ENCODE data around the gene PIGQ.

Gene PIGQ

GRCh38 chr16:606656-607307, 37.0 kb downstream of the PIGQ start:
- no peak for TF ChIP-seq JUND (IDR thresholded peaks at IDR 0.05; ENCODE audit: low read depth)
- in situ Hi-C loops (cut with HindIII; ENCODE audit: low pct_unique_long_range_greater_than_20kb, low sequenced_read_pairs) = no loop called here
- DNase-seq (ENCODE audit: low read depth in 1 of 2, low spot score in 1 of 2) = no peak

DNA sequence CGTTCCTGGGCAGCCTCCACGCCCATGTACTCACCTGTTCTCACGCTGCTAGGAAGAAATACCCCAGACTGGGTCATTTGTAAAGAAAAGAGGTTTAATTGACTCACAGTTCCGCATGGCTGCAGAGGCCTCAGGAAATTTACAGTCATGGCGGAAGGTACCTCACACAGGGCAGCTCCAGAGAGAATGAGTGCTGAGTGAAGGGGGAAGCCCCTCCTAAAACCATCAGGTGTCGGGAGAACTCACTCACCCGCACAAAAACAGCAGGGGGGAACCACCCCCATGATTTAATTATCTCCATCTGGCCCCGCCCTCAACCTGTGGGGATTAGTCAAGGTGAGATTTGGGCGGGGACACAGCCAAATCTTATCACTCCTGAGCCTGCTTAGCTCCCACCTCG, 38.3 kb downstream of the PIGQ start:
- TF ChIP-seq JUND (IDR thresholded peaks at IDR 0.05; ENCODE audit: low read depth) = no peak
- in situ Hi-C loops (cut with HindIII; ENCODE audit: low pct_unique_long_range_greater_than_20kb, low sequenced_read_pairs) = no loop called here
- DNase-seq (ENCODE audit: low read depth in 1 of 2, low spot score in 1 of 2) = no peak

- in situ Hi-C loops (cut with HindIII; ENCODE audit: low pct_unique_long_range_greater_than_20kb, low sequenced_read_pairs) = no loop called here
- DNase-seq (ENCODE audit: low read depth in 1 of 2, low spot score in 1 of 2) = no peak
- no peak for TF ChIP-seq JUND (IDR thresholded peaks at IDR 0.05; ENCODE audit: low read depth)
These were observed 39.5 kb downstream of the PIGQ start for GRCh38 chr16:609316-609715.

GRCh38 chr16:609984-610383, 40.2 kb downstream of the PIGQ start:
- no peak for TF ChIP-seq JUND (IDR thresholded peaks at IDR 0.05; ENCODE audit: low read depth)

GRCh38 chr16:610513-611381, 41.0 kb downstream of the PIGQ start:
- in situ Hi-C loops (cut with HindIII; ENCODE audit: low pct_unique_long_range_greater_than_20kb, low sequenced_read_pairs) = no loop called here
- no peak for DNase-seq (ENCODE audit: low read depth in 1 of 2, low spot score in 1 of 2)
- TF ChIP-seq JUND (IDR thresholded peaks at IDR 0.05; ENCODE audit: low read depth) = no peak

More at GRCh38 chr16:609984-610383, 40.2 kb downstream of the PIGQ start:
- no peak for DNase-seq (ENCODE audit: low read depth in 1 of 2, low spot score in 1 of 2)
- in situ Hi-C loops (cut with HindIII; ENCODE audit: low pct_unique_long_range_greater_than_20kb, low sequenced_read_pairs) = no loop called here

DNA sequence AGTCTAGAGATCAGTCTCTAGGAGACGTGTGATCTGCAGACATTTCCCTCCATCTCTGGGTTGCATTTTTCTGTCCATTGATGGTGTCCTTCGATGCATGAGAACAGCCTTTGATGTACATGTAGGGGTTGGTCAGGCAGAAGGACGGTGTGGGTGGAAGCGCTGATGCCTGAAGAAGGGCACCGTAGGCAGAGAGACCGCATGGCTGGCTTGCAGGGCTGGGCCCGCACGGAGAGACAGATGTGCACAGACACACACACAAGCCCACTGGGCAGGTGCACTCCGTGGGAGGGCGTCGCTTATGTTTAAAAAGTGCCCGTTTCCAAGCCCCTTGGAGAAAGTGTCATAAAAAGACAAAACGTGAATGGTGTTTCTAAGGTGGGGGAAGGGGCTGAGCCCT, 45.4 kb downstream of the PIGQ start:
- in situ Hi-C loops (cut with HindIII; ENCODE audit: low pct_unique_long_range_greater_than_20kb, low sequenced_read_pairs) = no loop called here
- DNase-seq (ENCODE audit: low read depth in 1 of 2, low spot score in 1 of 2) = no peak
- TF ChIP-seq JUND (IDR thresholded peaks at IDR 0.05; ENCODE audit: low read depth) = no peak

DNA sequence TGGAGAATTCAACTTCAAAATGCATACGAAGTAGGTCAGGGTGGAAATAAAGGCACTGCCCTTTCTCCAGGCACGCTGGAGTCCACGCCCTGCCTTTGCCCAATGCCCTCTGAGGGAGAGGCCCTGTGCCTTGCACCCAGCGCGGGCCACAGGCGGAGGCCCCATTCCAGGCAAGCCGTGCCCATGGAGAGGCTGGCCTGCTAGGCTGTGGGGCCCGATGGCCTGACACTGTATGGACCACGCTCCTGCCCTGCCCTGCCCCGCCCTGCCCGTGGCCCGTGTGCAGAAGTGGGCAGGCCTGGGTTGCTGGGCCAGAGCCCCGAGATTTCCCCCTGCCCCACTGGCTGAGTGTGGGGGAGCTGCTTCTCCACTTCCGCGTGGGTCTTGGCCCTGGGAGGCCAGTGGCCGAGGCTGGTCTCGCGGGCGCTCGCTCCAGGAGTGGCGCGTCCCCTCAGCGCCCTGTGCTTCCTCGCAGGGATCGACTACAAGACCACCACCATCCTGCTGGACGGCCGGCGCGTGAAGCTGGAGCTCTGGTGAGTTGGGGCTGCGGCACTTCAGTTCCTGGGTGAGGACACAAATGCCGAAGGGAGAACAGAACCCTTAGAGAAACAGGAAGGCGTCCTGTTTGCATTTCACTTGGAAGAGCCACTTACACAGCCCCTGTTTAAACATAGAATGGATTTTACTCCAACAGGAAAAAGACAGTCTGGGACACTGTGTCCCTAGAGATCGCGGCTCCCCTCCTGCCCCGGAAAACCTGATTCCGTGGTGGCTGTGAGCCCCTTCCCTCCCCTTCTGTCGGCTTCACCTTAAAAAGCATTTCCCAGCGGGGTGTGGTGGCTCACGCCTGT, 47.2 kb downstream of the PIGQ start:
- no peak for TF ChIP-seq JUND (IDR thresholded peaks at IDR 0.05; ENCODE audit: low read depth)
- DNase-seq (ENCODE audit: low read depth in 1 of 2, low spot score in 1 of 2) = no peak
- in situ Hi-C loops (cut with HindIII; ENCODE audit: low pct_unique_long_range_greater_than_20kb, low sequenced_read_pairs) = no loop called here

GRCh38 chr16:617855-618254, 48.1 kb downstream of the PIGQ start:
- TF ChIP-seq JUND (IDR thresholded peaks at IDR 0.05; ENCODE audit: low read depth) = no peak
- no peak for DNase-seq (ENCODE audit: low read depth in 1 of 2, low spot score in 1 of 2)
- in situ Hi-C loops (cut with HindIII; ENCODE audit: low pct_unique_long_range_greater_than_20kb, low sequenced_read_pairs) = no loop called here

GRCh38 chr16:619476-620100, 49.8 kb downstream of the PIGQ start:
- no peak for TF ChIP-seq JUND (IDR thresholded peaks at IDR 0.05; ENCODE audit: low read depth)
- in situ Hi-C loops (cut with HindIII; ENCODE audit: low pct_unique_long_range_greater_than_20kb, low sequenced_read_pairs) = no loop called here
- no peak for DNase-seq (ENCODE audit: low read depth in 1 of 2, low spot score in 1 of 2)

- no peak for TF ChIP-seq JUND (IDR thresholded peaks at IDR 0.05; ENCODE audit: low read depth)
- in situ Hi-C loops (cut with HindIII; ENCODE audit: low pct_unique_long_range_greater_than_20kb, low sequenced_read_pairs) = no loop called here
- DNase-seq (ENCODE audit: low read depth in 1 of 2, low spot score in 1 of 2) = no peak
These were observed 51.1 kb downstream of the PIGQ start for GRCh38 chr16:620700-621525.

DNA sequence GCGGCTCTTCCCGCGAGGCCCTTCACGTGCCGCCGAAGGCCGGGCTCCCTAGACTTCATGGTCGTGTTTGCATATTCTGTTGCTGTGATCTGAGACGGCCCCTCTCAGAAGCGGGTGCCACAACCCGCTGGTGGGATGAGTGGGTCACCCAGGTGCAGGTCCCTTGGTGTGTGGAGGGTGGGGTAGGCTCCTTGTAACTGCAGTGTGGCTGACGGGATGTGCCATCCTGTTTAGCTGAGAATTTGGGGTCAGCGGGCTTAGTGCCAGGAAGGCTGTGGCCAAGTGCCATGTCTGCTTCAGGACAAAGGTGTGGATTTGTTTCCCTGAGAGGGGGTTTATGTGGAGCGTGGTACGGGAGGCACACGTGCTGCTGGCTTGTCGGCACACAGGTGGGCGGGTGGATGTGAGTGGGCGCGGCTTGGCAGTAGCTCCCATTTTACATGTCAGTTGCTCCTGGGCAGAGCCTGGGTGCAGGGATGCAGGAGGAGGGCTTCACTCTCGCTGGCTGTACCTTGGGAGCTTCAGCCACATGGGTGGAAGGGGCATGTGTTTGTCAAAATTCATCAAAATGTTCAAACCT, 51.8 kb downstream of the PIGQ start:
- TF ChIP-seq JUND (IDR thresholded peaks at IDR 0.05; ENCODE audit: low read depth) = no peak
- in situ Hi-C loops (cut with HindIII; ENCODE audit: low pct_unique_long_range_greater_than_20kb, low sequenced_read_pairs) = no loop called here
- no peak for DNase-seq (ENCODE audit: low read depth in 1 of 2, low spot score in 1 of 2)

Data from T47D (cell line).